Measurements from ENCODE around the gene PAPOLA. TPM values are rescaled to one million over a fixed set of nuclear protein-coding genes. Genes with fewer than 3 reads are reported as not detected.

PAPOLA gene
- total and polyA plus RNA-seq, 2 of the 4 experiments (the other 2 are of a cell fraction): 73.8 to 128 TPM

- peak; percentile 50 for DNase-seq
- POLR2A ChIA-PET (ENCODE audit: unreplicated experiment): interaction anchor here (0.5 kb wide), 1 partner anchor 8 kb away, joined by 3 read pairs; no protein-coding TSS in a partner anchor
- TF ChIP-seq BHLHE40 (IDR thresholded peaks at IDR 0.05; ENCODE audit: low read depth, low read length) (no peak), CTCF (conservative IDR thresholded peaks at IDR 0.05; ENCODE audit: low read depth, low read length) (peak; percentile 62), SMC3 (IDR thresholded peaks at IDR 0.05; ENCODE audit: low read depth, low read length) (peak; percentile 62), RAD21 (IDR thresholded peaks at IDR 0.05; ENCODE audit: low read length) (peak; percentile 57), CEBPB (IDR thresholded peaks at IDR 0.05; ENCODE audit: low read depth, low read length) (no peak), MAFK (IDR thresholded peaks at IDR 0.05; ENCODE audit: low read depth, low read length) (no peak)
- in situ Hi-C loops (cut with MboI; ENCODE audit: low sequenced_read_pairs): no loop called here
- H3K9me3 ChIP-seq (ENCODE audit: control insufficient read depth, insufficient read depth, low read length): no peaks in the 10 kb centered on the region
- H4K8ac ChIP-seq (ENCODE audit: low read depth in 2 of 2, low read length in 2 of 2): no peak overlapping the region
- peak; percentile 89 for ATAC-seq (ENCODE audit: low read depth)
- dilution Hi-C loops (cut with HindIII; ENCODE audit: low sequenced_read_pairs, unreplicated experiment): no loop called here
- H2BK15ac ChIP-seq (ENCODE audit: low read depth, low read length): no peak overlapping the region
- H2AK9ac ChIP-seq (replicated peaks; ENCODE audit: low read depth, low read length, poor library complexity): no peak overlapping the region
- H2BK5ac ChIP-seq (ENCODE audit: low read depth, low read length, poor library complexity, severe bottlenecking): no peak overlapping the region
- no peak overlapping the region for H2AFZ ChIP-seq (replicated peaks; ENCODE audit: low read length, poor library complexity)
- no TSS peak for BruUV-seq (replicated peaks)
- no peak overlapping the region for H3K23ac ChIP-seq (ENCODE audit: low read depth, low read length)
- no peak overlapping the region for H2BK120ac ChIP-seq (ENCODE audit: low read depth, low read length)
- no peak overlapping the region for H3K4me2 ChIP-seq (ENCODE audit: low read depth, low read length)
- CTCF ChIA-PET: interaction anchor here (0.7 to 1.9 kb wide), 9 partner anchors 8 to 292 kb away, joined by 3 to 9 read pairs (median 3); no protein-coding TSS in a partner anchor
- H3K9ac ChIP-seq (ENCODE audit: low read depth, low read length): no peak overlapping the region
- H4K5ac ChIP-seq (ENCODE audit: low read depth, low read length): no peak overlapping the region
- H3K79me1 ChIP-seq (ENCODE audit: low read depth in 1 of 2, low read length in 2 of 2): peaks cover 3 to 8% of the 10 kb centered on the region in 2 experiments; a peak in 1 of 4 replicates
- no peak overlapping the region for H2AK5ac ChIP-seq (ENCODE audit: low read depth, low read length)
- H3K27me3 ChIP-seq (ENCODE audit: control insufficient read depth, insufficient read depth, low read length): no peaks in the 10 kb centered on the region
- no peak overlapping the region for H3K14ac ChIP-seq (replicated peaks; ENCODE audit: low read depth, low read length)
- H3K56ac ChIP-seq (ENCODE audit: extremely low read depth, insufficient read depth, low read length): no peak overlapping the region
- H4K91ac ChIP-seq (ENCODE audit: insufficient read depth, low read depth, low read length): no peak overlapping the region
- no peaks in the 10 kb centered on the region for H4K20me1 ChIP-seq (ENCODE audit: insufficient read depth, low read length)
- no peak overlapping the region for H3K4me3 ChIP-seq (ENCODE audit: insufficient read depth, low read depth, low read length)
- H3K27ac ChIP-seq (ENCODE audit: insufficient read depth, low read length): no peak overlapping the region
- H2BK20ac ChIP-seq (ENCODE audit: low read depth, low read length): no peak overlapping the region
- WGBS, 2 experiments (ENCODE audit: extremely low coverage in 2 of 2, insufficient read length in 1 of 2): no CpG with 5 or more reads among the region's 3 CpGs
- H3K36me3 ChIP-seq (ENCODE audit: control insufficient read depth, insufficient read depth, low read length): peaks cover 6% of the 10 kb centered on the region
- no peaks in the 10 kb centered on the region for H3K4me1 ChIP-seq (ENCODE audit: control insufficient read depth, insufficient read depth, low read length)
- H3K9me1 ChIP-seq (ENCODE audit: insufficient read depth, low read length): 0 out of 2 replicates have a peak, but pooled peaks cover 4% of the 10 kb centered on the region
- H3K18ac ChIP-seq (ENCODE audit: low read depth, low read length): no peak overlapping the region
- no peak overlapping the region for H3K4ac ChIP-seq (ENCODE audit: low read depth, low read length)
- intact Hi-C loops (cut with micrococcal nuclease): loop anchor here (1.0 kb wide), 2 partner anchors 174 to 284 kb away; no protein-coding TSS in a partner anchor
Measured at GRCh38 chr14:96567289-96567899, 65.2 kb downstream of the PAPOLA start.

All from IMR-90 (cell line).